GM18505 (cell line): Measurements from ENCODE around the gene CTU2.

Experiments used
- ATAC-seq: cut with Tn5 transposase; IDR thresholded peaks from one replicate; pipeline ENCODE4 v1.9.1; 2021; ENCODE audit not compliant: unreplicated experiment
- POLR2A ChIP-seq: IDR thresholded peaks from 4 replicates; pipeline ENCODE4 v1.6.1; 2011; ENCODE audit warnings: borderline replicate concordance; ENCODE audit not compliant: insufficient read depth, insufficient read length; ENCODE audit errors: extremely low read depth

CTU2 gene

GRCh38 chr16:88719267-88719932, 13.1 kb downstream of the CTU2 start:
- ATAC-seq: no peak
- TF ChIP-seq POLR2A: no peak

GRCh38 chr16:88719933-88720296, 13.6 kb downstream of the CTU2 start:
- ATAC-seq: no peak
- no peak for TF ChIP-seq POLR2A

GRCh38 chr16:88720396-88720970, 14.2 kb downstream of the CTU2 start:
- no peak for ATAC-seq
- no peak for TF ChIP-seq POLR2A

- ATAC-seq: no peak
- TF ChIP-seq POLR2A: no peak
Measured at GRCh38 chr16:88721236-88721635, 14.9 kb downstream of the CTU2 start.

GRCh38 chr16:88721815-88722755, 15.8 kb downstream of the CTU2 start:
- TF ChIP-seq POLR2A: no peak
- ATAC-seq: no peak

- ATAC-seq: no peak
- no peak for TF ChIP-seq POLR2A
Measured at GRCh38 chr16:88722784-88723506, 16.6 kb downstream of the CTU2 start.

GRCh38 chr16:88723507-88723887, 17.2 kb downstream of the CTU2 start:
- no peak for TF ChIP-seq POLR2A
- no peak for ATAC-seq

- TF ChIP-seq POLR2A: no peak
- ATAC-seq: no peak
Measured at GRCh38 chr16:88723911-88724310, 17.6 kb downstream of the CTU2 start.

GRCh38 chr16:88724855-88725555, 18.7 kb downstream of the CTU2 start:
- no peak for TF ChIP-seq POLR2A
- ATAC-seq: no peak

GRCh38 chr16:88725609-88726407, 19.5 kb downstream of the CTU2 start:
- no peak for ATAC-seq
- no peak for TF ChIP-seq POLR2A

- ATAC-seq: no peak
- no peak for TF ChIP-seq POLR2A
Measured at GRCh38 chr16:88726408-88726749, 20.1 kb downstream of the CTU2 start.

- ATAC-seq: no peak
- TF ChIP-seq POLR2A: no peak
Measured at GRCh38 chr16:88726981-88727380, 20.7 kb downstream of the CTU2 start.
